ENCODE data around the gene PLCXD1.

DNA sequence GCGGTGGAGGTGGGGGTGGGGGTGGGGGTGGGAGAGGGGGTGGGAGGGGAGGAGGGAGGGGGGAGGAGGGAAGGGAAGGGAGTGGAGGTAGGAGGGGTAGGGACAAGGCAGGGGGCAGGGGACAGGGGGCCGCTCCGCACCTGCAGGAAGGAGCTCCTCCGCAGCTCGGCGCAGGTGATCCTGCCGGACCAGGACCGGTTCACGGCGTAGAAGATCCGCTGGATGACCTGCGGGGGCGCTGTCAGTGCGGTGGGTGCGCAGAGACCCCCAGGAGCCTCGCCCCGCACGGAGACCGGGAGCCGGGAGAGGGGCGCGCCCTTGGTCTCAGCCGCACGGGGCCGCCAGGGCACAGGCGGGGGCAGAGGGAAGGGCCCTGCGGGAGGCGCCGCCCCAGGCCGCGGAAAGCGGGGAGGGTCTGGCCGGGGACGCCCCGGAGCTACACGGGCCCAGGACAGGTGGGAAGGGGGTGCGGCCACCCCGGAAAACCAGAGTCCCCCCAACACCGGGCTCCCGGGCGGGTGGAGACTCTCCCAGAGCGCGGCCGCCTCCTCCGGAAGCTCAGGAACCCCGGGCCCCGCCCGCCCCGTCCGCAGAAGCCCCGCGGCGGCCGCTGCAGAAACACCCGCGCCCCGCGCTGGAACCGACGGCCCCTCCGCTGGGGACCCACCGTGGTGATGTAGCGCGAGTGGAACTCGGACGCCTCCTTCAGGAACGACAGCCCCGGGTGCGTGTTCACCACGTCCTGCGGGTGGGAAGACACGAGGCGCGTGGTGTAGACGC, 65.0 kb downstream of the PLCXD1 start:
- TF ChIP-seq CTCF (IDR thresholded peaks at IDR 0.05), result no peak
- TF ChIP-seq POLR2AphosphoS5 (IDR thresholded peaks at IDR 0.05), result no peak
